ENCODE data around the gene ARHGAP5. TPM values are rescaled to one million over a fixed set of nuclear protein-coding genes. Genes with fewer than 3 reads are reported as not detected.

Gene ARHGAP5
- polyA plus RNA-seq, 3 donors = 2.5 to 6.3 (median 4.3) TPM

DNA sequence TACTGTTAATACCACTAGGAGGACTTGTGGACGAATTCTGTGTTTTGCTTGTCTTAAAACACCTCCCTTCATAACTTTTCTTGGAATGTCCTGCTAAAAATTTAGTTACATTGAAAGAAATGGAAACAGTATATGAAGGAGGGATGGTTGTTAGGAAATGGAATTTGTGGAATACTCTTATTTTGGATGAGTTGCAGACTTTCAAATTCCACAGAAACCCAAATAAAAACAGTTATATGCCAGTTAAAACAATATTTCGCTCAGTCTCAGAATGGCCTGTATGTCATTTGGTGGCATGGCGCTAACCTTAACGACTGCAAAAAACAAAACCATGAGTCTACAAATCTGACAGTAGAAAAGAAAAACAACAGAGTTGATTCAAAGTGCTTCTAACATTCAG is 12.2 kb upstream of the ARHGAP5 start:
- TF ChIP-seq, protein P1, sequence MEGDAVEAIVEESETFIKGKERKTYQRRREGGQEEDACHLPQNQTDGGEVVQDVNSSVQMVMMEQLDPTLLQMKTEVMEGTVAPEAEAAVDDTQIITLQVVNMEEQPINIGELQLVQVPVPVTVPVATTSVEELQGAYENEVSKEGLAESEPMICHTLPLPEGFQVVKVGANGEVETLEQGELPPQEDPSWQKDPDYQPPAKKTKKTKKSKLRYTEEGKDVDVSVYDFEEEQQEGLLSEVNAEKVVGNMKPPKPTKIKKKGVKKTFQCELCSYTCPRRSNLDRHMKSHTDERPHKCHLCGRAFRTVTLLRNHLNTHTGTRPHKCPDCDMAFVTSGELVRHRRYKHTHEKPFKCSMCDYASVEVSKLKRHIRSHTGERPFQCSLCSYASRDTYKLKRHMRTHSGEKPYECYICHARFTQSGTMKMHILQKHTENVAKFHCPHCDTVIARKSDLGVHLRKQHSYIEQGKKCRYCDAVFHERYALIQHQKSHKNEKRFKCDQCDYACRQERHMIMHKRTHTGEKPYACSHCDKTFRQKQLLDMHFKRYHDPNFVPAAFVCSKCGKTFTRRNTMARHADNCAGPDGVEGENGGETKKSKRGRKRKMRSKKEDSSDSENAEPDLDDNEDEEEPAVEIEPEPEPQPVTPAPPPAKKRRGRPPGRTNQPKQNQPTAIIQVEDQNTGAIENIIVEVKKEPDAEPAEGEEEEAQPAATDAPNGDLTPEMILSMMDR (IDR thresholded peaks at IDR 0.05) = no peak
- intact Hi-C loops (cut with micrococcal nuclease) = no loop called here
- H3K36me3 Mint-ChIP-seq = no peaks in the 10 kb centered on the region
- no peak overlapping the region for H3K4me2 ChIP-seq (replicated peaks; ENCODE audit: extremely low read depth, low read length, poor library complexity, severe bottlenecking)
- H3K4me3 Mint-ChIP-seq = no peak overlapping the region
- no peaks in the 10 kb centered on the region for H3K4me1 Mint-ChIP-seq
- no peak overlapping the region for H2AFZ ChIP-seq (ENCODE audit: insufficient read depth, low read depth, low read length, poor library complexity, severe bottlenecking)
- H3K9ac ChIP-seq (ENCODE audit: insufficient read depth, low read length, poor library complexity, severe bottlenecking) = no peak overlapping the region
- no peak overlapping the region for H3K4me3 ChIP-seq (replicated peaks in 1 of 3; ENCODE audit: low read depth in 2 of 3, low read length in 3 of 3)
- H3K9me3 ChIP-seq (replicated peaks in 1 of 2; ENCODE audit: control insufficient read depth in 1 of 2, insufficient read depth in 1 of 2, low read length in 2 of 2) = no peaks in the 10 kb centered on the region
- H3K27ac Mint-ChIP-seq = no peak overlapping the region
- 100% methylated on average over 1 of the region's 4 CpGs for WGBS (ENCODE audit: insufficient coverage)
- no peaks in the 10 kb centered on the region for H3K27me3 ChIP-seq (ENCODE audit: control insufficient read depth in 2 of 2, insufficient read depth in 2 of 2, low read length in 2 of 2)
- no peak for DNase-seq
- H4K20me1 ChIP-seq (ENCODE audit: insufficient read depth, low read length) = no peaks in the 10 kb centered on the region
- H3K4me1 ChIP-seq (ENCODE audit: control insufficient read depth in 1 of 2, insufficient read depth in 2 of 2, low read length in 2 of 2) = no peaks in the 10 kb centered on the region
- no peak overlapping the region for H3K27ac ChIP-seq (ENCODE audit: low read depth in 1 of 2, low read length in 2 of 2)
- no peaks in the 10 kb centered on the region for H3K79me2 ChIP-seq (ENCODE audit: insufficient read depth, low read length)
- no peaks in the 10 kb centered on the region for H3K9me3 Mint-ChIP-seq
- no peaks in the 10 kb centered on the region for H3K36me3 ChIP-seq (replicated peaks in 1 of 2; ENCODE audit: control insufficient read depth in 1 of 2, insufficient read depth in 2 of 2, low read length in 2 of 2)
- peaks cover 5 to 8% (median 7%) of the 10 kb centered on the region in 3 donors for H3K27me3 Mint-ChIP-seq (ENCODE audit: low read depth in 3 of 3)

DNA sequence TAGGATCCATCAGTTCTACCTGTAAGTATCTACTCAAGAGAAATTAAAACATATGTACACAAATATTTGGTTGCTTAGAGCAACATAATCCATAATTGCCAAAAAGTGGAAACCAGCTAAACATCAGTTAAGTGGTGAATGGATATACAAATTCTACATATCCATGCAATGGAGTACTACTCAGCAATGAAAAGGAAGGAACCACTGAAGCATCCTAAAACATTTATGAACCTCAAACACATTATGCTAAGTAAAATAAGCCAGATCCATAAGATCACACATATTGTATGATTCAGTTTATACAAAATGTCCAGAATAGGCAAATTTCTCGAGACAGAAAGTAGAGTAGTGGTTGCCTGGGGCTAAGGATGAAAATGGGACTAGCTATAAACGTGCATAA is 8.4 kb upstream of the ARHGAP5 start:
- H3K36me3 Mint-ChIP-seq = no peaks in the 10 kb centered on the region
- Histone ChIP-seq H3K4me2 (replicated peaks; ENCODE audit: extremely low read depth, low read length, poor library complexity, severe bottlenecking) (no peak overlapping the region), H3K9ac (ENCODE audit: insufficient read depth, low read length, poor library complexity, severe bottlenecking) (no peak overlapping the region), H4K20me1 (ENCODE audit: insufficient read depth, low read length) (no peaks in the 10 kb centered on the region), H3K4me1 (ENCODE audit: control insufficient read depth in 1 of 2, insufficient read depth in 2 of 2, low read length in 2 of 2) (no peaks in the 10 kb centered on the region), H3K79me2 (ENCODE audit: insufficient read depth, low read length) (no peaks in the 10 kb centered on the region), H3K27me3 (ENCODE audit: control insufficient read depth in 2 of 2, insufficient read depth in 2 of 2, low read length in 2 of 2) (no peaks in the 10 kb centered on the region), H3K9me3 (replicated peaks in 1 of 2; ENCODE audit: control insufficient read depth in 1 of 2, insufficient read depth in 1 of 2, low read length in 2 of 2) (no peaks in the 10 kb centered on the region), H2AFZ (ENCODE audit: insufficient read depth, low read depth, low read length, poor library complexity, severe bottlenecking) (no peak overlapping the region), H3K27ac (ENCODE audit: low read depth in 1 of 2, low read length in 2 of 2) (no peak overlapping the region), H3K4me3 (replicated peaks in 1 of 3; ENCODE audit: low read depth in 2 of 3, low read length in 3 of 3) (no peak overlapping the region), H3K36me3 (replicated peaks in 1 of 2; ENCODE audit: control insufficient read depth in 1 of 2, insufficient read depth in 2 of 2, low read length in 2 of 2) (no peaks in the 10 kb centered on the region)
- intact Hi-C loops (cut with micrococcal nuclease) = no loop called here
- no peaks in the 10 kb centered on the region for H3K9me3 Mint-ChIP-seq
- H3K4me3 Mint-ChIP-seq = no peak overlapping the region
- no peak for DNase-seq
- H3K27me3 Mint-ChIP-seq (ENCODE audit: low read depth in 3 of 3) = peaks cover 0 to 5% (median 0%) of the 10 kb centered on the region in 3 donors
- no peaks in the 10 kb centered on the region for H3K4me1 Mint-ChIP-seq
- no peak overlapping the region for H3K27ac Mint-ChIP-seq
- WGBS (ENCODE audit: insufficient coverage) = 93% methylated on average over 2 of the region's 2 CpGs
- TF ChIP-seq, protein P1 (IDR thresholded peaks at IDR 0.05) = no peak

Data from CD14-positive monocyte (primary cell).